Small intestine (tissue), 7 donors: Measurements from ENCODE around the gene CAPZA2. TPM values are rescaled to one million over a fixed set of nuclear protein-coding genes. Genes with fewer than 3 reads are reported as not detected.
"Not testable (repeated sequence)": the region's sequence is repeated elsewhere in the genome, so short reads cannot be mapped to it uniquely, and the experiment has no call there.

ENCODE experiments used
- DNase-seq, 2 donors: peaks; one replicate each; pipeline versions ENCODE4 v3.0.0 to v3.0.0-alpha.2; 2013
- FAIRE-seq: peaks from 2 replicates; lab custom pipeline; 2012; peaks lifted over from hg19 to GRCh38; lab: Jason Lieb, UNC
- H3K27ac ChIP-seq, 3 donors: one replicate each; pipeline ENCODE4 v1.5.1; 2013; ENCODE audit warnings: low read length in 2 of 3, mild to moderate bottlenecking in 2 of 3, control low read depth in 1 of 3, inconsistent platforms in 1 of 3, low read depth in 1 of 3, moderate library complexity in 1 of 3
- H3K27me3 ChIP-seq, 3 donors: one replicate each; pipeline ENCODE4 v1.6.1; 2013; ENCODE audit warnings: low read length in 3 of 3, inconsistent platforms in 1 of 3; ENCODE audit not compliant: control insufficient read depth in 3 of 3, insufficient read depth in 3 of 3
- H3K36me3 ChIP-seq, 3 donors: one replicate each; pipeline ENCODE4 v1.6.1; 2013; ENCODE audit warnings: low read length in 3 of 3, inconsistent platforms in 1 of 3, low read depth in 1 of 3, mild to moderate bottlenecking in 1 of 3, moderate library complexity in 1 of 3; ENCODE audit not compliant: control insufficient read depth in 3 of 3, insufficient read depth in 2 of 3
- H3K4me1 ChIP-seq, 3 donors: one replicate each; pipeline ENCODE4 v1.6.1; 2013; ENCODE audit warnings: low read length in 2 of 3, inconsistent platforms in 1 of 3, low read depth in 1 of 3, mild to moderate bottlenecking in 1 of 3, moderate library complexity in 1 of 3; ENCODE audit not compliant: control insufficient read depth in 3 of 3, insufficient read depth in 2 of 3
- H3K4me3 ChIP-seq, 3 donors: one replicate each; pipeline ENCODE4 v1.5.1; 2013; ENCODE audit warnings: low read length in 3 of 3, control low read depth in 1 of 3, inconsistent platforms in 1 of 3, low read depth in 1 of 3, mild to moderate bottlenecking in 1 of 3, moderate library complexity in 1 of 3
- H3K9me3 ChIP-seq, 2 donors: one replicate each; pipeline ENCODE4 v1.6.1; 2013; ENCODE audit warnings: low read depth in 1 of 2, low read length in 1 of 2; ENCODE audit not compliant: control insufficient read depth in 2 of 2, insufficient read depth in 1 of 2
- WGBS, 3 donors: extraction: QIAGEN DNeasy Blood & Tissue Kit; methylation state at CpG; one replicate each; pipeline ENCODE4 v1.1.7; 2013; 5-methylcytosine and 5-hydroxymethylcytosine counted together
- polyA plus RNA-seq, 4 donors: library from polyadenylated mRNA; stranded (reverse) in 3 of 4; unstranded in 1 of 4; fragments of 200-250 nt in 3 of 4; fragments of 120-200 nt in 1 of 4; gene quantifications; one replicate each; pipeline versions ENCODE4 v1.2.1 to v1.2.3, GENCODE V29; 2013
- donor health status: healthy with polysubstance abuse.
- donor health status: control.
- donor health status: control.
- donor health status: Bipolar disorder and iron deficiency.
- donor health status: healthy.

CAPZA2 gene
- polyA plus RNA-seq, 4 donors: 84.6 to 140 (median 91.2) TPM

DNA sequence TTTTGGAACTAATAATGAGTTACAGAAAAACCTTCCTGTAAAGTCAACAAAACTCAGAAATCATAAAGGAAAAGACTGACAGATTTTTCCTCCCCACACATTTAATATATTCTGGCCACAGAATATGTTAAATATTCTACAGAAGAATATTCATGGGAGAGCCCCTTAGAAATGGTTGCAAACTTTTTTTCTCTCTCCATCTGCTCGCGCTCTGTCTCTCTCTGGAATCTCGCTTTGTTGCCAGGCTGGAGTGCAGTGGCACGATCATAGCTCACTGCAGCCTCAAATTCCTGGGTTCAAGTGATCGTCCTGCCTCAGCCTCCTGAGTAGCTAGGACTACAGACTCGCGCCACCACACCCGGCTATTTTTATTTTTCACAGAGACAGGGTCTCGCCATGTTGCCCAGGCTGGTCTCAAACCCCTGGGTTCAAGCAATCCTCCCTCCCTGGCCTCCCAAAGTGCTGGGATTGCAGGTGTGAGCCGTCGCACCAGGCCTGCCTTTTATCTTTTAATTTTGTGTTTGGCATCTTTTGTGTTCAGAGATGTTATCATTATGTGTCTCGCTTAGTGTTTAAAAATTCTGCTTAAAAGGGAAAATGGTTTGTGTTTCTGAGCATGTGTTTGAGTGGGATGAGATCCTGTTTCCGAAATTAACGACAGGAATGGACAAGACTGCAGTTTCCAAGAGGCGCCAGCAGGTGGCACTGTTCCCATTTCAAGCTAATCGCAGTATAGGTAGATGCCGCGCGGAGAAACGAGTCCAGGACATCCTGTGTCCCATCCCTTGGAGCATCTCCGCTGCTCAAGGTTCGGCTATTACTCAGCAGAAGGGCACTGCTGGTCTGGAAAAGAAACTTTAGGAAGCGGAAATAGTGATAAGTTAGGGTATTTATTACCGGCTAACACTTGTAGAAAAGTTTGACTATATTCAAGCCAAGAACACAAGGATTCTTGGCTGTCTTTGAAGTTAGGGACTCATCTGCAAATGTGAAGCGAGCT is 67.8 kb downstream of the CAPZA2 start:
- no peak for FAIRE-seq

DNA sequence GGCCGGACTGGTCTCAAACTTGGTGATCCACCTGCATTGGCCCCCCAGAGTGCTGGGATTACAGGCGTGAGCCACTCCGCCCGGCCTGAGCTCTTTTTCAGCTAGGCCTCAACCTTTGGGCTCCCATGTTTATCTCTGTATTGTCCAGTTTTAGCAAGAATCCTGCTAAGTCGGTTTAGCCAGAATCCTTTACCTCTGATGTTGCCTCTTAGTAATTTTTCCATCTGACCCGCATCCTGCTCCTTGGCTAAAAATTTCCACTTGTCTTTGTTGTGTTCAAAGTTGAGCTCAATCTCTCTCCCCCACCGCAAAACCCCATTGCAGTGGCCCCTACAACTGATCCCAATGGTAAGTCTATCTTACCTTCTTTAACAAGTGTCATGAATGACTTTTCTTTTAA is 70.2 kb downstream of the CAPZA2 start:
- H3K9me3 ChIP-seq: no peaks in the 10 kb centered on the region
- no peaks in the 10 kb centered on the region for H3K4me1 ChIP-seq
- FAIRE-seq: no peak
- H3K4me3 ChIP-seq: no peak overlapping the region
- H3K36me3 ChIP-seq: no peaks in the 10 kb centered on the region
- no peak for DNase-seq
- H3K27me3 ChIP-seq: no peaks in the 10 kb centered on the region
- H3K27ac ChIP-seq: no peak overlapping the region
- 95 to 97% (median 96%) methylated on average over 7 of the region's 7 CpGs for WGBS, 3 donors

More for the DNA sequence above, 67.8 kb downstream of the CAPZA2 start:
- DNase-seq: peak; percentile 70 to 79
- Histone ChIP-seq H3K4me3 (no peak overlapping the region), H3K27ac (no peak overlapping the region), H3K9me3 (no peaks in the 10 kb centered on the region), H3K4me1 (no peaks in the 10 kb centered on the region), H3K27me3 (no peaks in the 10 kb centered on the region), H3K36me3 (no peaks in the 10 kb centered on the region)
- 33 to 37% (median 33%) methylated on average over 25 of the region's 25 CpGs for WGBS, 3 donors

DNA sequence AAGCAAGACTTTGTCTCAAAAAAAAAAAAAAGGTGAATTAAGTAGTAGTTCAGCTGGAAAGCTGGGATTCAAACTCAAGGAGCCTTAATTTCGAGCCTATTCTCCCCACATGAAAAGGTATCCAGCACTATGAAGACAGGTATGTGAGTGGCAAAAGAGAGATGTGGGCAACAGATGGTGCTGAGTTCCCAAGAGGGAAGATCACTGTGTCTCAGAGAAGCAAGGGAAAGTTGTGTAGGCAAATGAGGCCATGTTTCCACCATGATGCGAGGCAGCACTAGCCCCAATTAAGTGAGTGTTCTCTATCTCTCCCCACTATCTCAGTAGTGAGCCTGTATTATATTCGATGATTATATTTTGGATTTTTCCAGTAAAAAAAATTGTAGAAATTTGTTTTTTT is 71.1 kb downstream of the CAPZA2 start:
- H3K27me3 ChIP-seq: no peaks in the 10 kb centered on the region
- H3K4me1 ChIP-seq: no peaks in the 10 kb centered on the region
- FAIRE-seq (no peak), DNase-seq (no peak)
- no peak overlapping the region for H3K27ac ChIP-seq
- no peaks in the 10 kb centered on the region for H3K9me3 ChIP-seq
- H3K4me3 ChIP-seq: no peak overlapping the region
- no peaks in the 10 kb centered on the region for H3K36me3 ChIP-seq
- WGBS, 3 donors: 81 to 97% (median 84%) methylated on average over 3 of the region's 3 CpGs

DNA sequence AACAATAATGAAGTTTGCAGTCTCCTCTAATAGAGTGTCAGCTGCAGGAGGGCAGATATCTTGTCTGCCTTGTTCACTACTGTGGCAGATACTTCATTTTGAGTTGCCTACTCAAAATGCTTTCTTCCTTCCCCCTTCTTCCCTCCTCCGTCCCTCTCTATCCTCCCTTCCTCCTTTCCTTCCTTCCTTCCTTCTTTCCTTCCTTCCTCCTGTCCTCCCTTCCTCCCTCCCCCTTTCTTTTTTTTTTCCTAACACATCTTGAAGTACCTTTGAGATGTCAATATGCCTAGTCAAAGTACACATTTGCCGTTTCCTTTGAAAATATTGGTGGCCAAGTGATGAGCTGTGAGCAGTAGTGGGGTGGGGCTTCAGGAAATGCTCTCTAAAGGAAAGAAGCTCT is 72.2 kb downstream of the CAPZA2 start:
- DNase-seq (no peak), FAIRE-seq (no peak)
- Histone ChIP-seq H3K27ac (no peak overlapping the region), H3K4me3 (no peak overlapping the region), H3K9me3 (no peaks in the 10 kb centered on the region), H3K36me3 (no peaks in the 10 kb centered on the region), H3K4me1 (no peaks in the 10 kb centered on the region), H3K27me3 (no peaks in the 10 kb centered on the region)
- WGBS, 3 donors: 58 to 66% (median 62%) methylated on average over 2 of the region's 2 CpGs

DNA sequence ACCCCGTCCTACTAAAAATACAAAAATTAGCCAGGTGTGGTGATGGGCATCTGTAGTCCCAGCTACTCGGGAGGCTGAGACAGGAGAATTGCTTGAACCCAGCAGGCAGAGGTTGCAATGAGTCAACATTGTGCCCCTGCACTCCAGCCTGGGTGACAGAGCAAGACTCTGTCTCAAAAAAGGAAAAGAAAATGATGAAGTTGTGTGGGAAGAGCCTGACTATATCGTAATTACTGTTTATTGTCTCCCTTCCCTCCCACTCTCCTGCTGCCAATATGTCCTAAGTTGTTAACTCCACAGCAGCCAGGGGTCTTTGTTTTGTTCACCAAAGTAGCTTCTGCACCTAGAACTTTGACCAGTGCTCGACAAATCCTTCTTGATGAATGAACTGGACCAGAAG is 74.5 kb downstream of the CAPZA2 start:
- H3K4me1 ChIP-seq, H3K27ac ChIP-seq, H3K9me3 ChIP-seq, H3K27me3 ChIP-seq, DNase-seq, H3K4me3 ChIP-seq, FAIRE-seq, H3K36me3 ChIP-seq: not testable (repeated sequence)
- WGBS, 3 donors: 69 to 76% (median 72%) methylated on average over 4 of the region's 4 CpGs

DNA sequence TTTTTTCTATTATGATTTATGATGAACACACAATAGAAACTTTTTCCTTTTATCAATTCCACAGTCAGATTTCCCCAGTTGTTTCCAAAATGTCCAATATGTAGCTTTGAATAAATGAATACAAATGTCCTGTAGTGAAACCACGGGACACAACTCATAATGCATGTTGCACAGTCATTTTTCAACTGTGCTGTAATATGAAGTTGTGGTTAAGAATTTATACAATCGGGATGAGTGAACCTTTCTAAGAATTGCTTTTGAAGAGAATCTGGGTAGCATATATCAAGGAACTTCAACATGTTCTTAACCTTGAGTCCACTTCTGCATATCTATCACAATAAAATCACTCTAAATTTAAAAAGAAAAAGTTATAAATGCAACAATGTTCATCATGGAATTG is 76.3 kb downstream of the CAPZA2 start:
- H3K36me3 ChIP-seq: no peaks in the 10 kb centered on the region
- H3K27me3 ChIP-seq: no peaks in the 10 kb centered on the region
- FAIRE-seq (no peak), DNase-seq (no peak)
- H3K4me3 ChIP-seq: no peak overlapping the region
- H3K27ac ChIP-seq: no peak overlapping the region
- H3K9me3 ChIP-seq: no peaks in the 10 kb centered on the region
- H3K4me1 ChIP-seq: no peaks in the 10 kb centered on the region
- 71 to 85% (median 72%) methylated on average over 2 of the region's 2 CpGs for WGBS, 3 donors

DNA sequence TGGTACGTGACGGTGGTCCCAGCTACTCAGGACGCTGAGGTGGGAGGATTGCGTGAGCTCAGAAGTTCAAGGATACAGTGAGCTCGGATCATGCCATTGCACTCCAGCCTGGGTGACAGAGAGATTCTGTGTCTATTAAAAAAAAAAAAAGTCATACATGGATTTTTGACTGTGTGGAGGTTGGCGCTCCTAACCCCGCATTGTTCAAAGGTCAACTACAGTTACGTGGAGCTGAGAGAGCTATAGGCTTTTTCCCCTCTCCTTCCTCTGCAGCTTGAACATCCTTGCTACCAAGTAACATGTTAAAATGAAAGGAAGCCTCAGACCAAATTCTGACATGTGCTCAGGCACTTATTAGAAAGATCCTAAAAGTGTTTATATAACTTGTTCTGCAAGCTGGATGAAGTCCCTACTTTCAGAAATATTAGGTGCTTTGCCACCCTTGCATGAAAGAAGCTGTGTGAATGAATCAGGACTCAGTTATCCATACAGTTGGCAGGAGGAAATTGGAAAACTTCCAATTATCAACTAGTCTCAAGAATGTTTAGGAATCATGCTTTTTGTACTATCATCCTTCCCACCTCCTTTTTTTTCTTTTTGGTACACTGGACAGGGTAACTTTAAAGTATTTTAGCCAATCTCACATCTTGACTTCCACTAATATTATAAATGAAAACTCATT is 78.4 kb downstream of the CAPZA2 start:
- FAIRE-seq (no peak), DNase-seq (no peak)
- H3K36me3 ChIP-seq: no peaks in the 10 kb centered on the region
- H3K27me3 ChIP-seq: no peaks in the 10 kb centered on the region
- no peak overlapping the region for H3K27ac ChIP-seq
- H3K4me3 ChIP-seq: no peak overlapping the region
- no peaks in the 10 kb centered on the region for H3K4me1 ChIP-seq
- WGBS, 3 donors: 67 to 74% (median 71%) methylated on average over 8 of the region's 8 CpGs
- no peaks in the 10 kb centered on the region for H3K9me3 ChIP-seq

DNA sequence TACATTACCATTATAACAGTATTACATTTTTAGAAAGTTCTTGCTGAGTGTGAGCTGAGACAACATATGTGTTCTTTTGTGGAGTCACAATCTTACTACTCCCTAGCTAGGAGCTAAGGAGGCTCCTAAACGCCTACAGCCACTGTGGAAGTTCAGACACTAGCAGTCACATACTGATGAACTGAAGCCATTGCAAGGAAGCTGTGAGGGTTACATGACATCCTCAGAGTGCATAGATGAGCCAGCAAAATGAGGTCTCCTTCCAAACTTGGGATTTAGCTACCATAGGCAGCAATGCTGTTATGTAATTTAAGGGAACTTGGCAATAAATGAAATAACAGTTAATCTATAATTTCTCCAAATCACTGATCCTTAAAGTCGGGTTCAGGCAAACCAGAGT is 80.1 kb downstream of the CAPZA2 start:
- H3K27me3 ChIP-seq: no peaks in the 10 kb centered on the region
- no peaks in the 10 kb centered on the region for H3K4me1 ChIP-seq
- no peak overlapping the region for H3K27ac ChIP-seq
- no peaks in the 10 kb centered on the region for H3K36me3 ChIP-seq
- 72 to 80% (median 78%) methylated on average over 2 of the region's 2 CpGs for WGBS, 3 donors
- FAIRE-seq (no peak), DNase-seq (no peak)
- no peaks in the 10 kb centered on the region for H3K9me3 ChIP-seq
- H3K4me3 ChIP-seq: no peak overlapping the region
